Frontal cortex (tissue), 4 donors: ENCODE data around the gene ANAPC1. TPM values are rescaled to one million over a fixed set of nuclear protein-coding genes. Genes with fewer than 3 reads are reported as not detected.
"Not testable (repeated sequence)": the region's sequence is repeated elsewhere in the genome, so short reads cannot be mapped to it uniquely, and the experiment has no call there.

Experiments
- DNase-seq, 2 donors: peaks; one replicate each; pipeline ENCODE4 v3.0.0; 2012; ENCODE audit warnings: low spot score in 2 of 2
- FAIRE-seq: peaks from 2 replicates; lab custom pipeline; 2012; peaks lifted over from hg19 to GRCh38; lab: Jason Lieb, UNC
- total RNA-seq: library from RNA; depleted of rRNA; stranded (reverse); fragments of >200 nt; gene quantifications from one replicate; pipeline ENCODE4 v1.2.3, GENCODE V29; 2014
- donor health status: control.
- donor health status: control.
- donor health status: control.

Gene ANAPC1
- total RNA-seq, 1 donor from 2014 or later: 56.3 TPM

DNA sequence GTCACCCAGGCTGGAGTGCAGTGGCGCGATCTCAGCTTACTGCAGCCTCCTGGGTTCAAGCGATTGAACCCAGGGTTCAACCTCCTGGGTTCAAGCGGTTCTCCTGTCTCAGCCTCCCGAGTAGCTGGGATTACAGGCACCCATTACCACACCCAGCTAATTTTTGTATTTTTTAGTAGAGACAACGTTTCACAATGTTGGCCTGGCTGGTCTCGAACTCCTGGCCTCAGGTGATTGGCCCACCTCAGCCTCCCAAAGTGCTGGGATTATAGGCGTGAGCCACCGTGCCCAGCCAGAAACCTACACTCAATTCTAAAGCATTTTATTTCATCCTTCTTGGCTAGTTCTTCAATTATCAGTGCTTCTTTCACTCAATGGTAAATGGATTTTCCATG, 21.5 kb upstream of the ANAPC1 start:
- not testable (repeated sequence) for FAIRE-seq, DNase-seq

DNA sequence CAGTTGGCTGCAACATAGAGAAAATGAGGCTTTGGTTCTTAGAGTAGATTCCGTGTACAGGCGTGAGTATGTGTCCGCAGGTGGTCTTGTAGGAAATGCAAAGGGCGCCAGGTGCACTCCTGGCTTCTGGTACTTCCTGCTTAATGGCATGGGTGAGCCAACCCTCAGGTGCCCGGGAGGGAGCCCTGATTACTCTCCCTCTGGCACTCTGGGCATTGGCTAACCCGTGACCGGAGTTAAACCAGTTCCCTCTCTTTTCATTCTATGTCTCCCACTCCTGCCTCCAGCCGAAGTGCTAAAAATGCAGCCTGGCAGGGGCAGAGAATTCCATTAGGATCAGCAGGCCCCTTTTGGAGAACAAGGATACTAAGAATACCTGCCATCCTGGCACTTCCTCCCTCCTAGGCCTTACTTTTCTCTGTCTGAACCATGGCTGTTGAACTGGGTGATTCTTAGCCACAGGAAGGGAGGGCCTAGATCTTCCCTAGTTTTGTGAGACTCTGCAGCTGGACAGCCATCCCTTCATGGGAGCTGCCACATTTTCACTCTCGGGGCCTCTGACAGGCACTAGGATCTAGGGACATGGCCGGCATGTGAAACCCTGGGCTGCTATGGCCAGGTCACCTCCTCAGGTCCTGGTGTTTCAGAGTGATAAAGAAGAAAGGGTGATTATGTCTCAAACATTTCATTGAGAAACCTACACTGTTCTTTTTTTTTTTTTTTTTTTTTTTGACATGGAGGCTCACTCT, 20.9 kb upstream of the ANAPC1 start:
- DNase-seq (no peak), FAIRE-seq (no peak)

DNA sequence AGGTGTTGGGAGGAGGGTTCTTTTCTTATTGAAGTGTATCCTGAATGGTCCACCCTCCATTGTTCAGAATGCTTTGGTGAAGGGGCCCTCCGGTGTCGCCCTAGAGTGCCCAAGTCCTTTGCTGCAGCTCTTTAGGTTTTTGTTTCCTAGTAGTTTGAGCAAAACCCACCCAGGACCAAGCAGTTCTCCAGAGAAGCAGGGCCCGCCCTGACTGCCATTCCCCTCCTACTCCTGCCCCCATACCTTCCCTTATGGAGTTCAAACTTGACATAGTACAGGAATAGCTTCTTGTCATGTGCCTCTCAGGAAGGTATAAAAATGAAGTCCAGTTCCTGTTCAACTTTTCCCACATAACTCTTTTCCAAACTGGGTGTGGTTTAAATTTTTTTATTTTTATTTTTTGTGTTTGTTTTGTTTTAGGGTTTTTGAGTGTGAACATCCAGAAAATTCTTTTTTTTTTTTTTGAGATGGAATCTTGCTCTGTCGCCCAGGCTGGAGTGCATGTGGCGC, 20.0 kb upstream of the ANAPC1 start:
- no peak for FAIRE-seq

DNA sequence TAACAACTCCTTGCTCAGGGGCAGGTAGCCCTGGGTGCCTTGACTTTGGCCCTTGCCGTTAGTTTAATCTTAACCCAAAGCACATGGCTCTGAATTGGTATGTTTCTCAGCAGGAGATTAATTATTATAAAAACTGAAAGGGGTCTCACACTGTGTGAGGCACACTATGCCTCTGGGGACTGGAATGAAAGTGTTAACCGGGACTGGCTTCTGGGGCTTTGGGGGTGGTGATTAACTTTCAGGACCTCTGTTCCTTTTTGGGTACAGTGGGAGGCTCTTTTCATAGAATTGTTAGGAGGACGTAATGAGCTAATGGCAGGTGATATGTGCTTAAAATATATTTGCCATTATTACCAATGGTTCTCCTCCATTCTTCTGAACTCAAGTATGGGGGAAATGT, 19.5 kb upstream of the ANAPC1 start:
- no peak for FAIRE-seq

More for the DNA sequence above, 20.0 kb upstream of the ANAPC1 start:
- no peak for DNase-seq

DNA sequence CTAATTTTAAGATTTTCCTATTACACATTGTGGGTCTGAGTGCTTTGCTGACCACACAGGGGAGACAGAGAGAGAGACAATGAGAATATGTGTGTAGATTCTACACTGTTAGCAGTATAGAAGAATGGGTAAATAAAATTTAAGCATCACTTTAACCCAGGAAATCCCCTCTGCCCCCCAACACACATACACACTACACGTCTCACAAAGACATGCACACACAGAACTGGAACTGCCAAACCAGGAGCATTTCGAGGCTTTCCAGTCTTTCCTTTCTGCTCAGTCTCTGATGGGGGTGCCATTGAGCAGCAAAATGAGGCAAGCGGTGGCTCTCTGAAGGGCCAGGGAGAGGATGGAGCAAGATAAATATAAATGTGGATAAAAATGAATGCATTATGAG, 16.9 kb upstream of the ANAPC1 start:
- FAIRE-seq: no peak
- no peak for DNase-seq

More for the DNA sequence above, 19.5 kb upstream of the ANAPC1 start:
- DNase-seq: no peak

DNA sequence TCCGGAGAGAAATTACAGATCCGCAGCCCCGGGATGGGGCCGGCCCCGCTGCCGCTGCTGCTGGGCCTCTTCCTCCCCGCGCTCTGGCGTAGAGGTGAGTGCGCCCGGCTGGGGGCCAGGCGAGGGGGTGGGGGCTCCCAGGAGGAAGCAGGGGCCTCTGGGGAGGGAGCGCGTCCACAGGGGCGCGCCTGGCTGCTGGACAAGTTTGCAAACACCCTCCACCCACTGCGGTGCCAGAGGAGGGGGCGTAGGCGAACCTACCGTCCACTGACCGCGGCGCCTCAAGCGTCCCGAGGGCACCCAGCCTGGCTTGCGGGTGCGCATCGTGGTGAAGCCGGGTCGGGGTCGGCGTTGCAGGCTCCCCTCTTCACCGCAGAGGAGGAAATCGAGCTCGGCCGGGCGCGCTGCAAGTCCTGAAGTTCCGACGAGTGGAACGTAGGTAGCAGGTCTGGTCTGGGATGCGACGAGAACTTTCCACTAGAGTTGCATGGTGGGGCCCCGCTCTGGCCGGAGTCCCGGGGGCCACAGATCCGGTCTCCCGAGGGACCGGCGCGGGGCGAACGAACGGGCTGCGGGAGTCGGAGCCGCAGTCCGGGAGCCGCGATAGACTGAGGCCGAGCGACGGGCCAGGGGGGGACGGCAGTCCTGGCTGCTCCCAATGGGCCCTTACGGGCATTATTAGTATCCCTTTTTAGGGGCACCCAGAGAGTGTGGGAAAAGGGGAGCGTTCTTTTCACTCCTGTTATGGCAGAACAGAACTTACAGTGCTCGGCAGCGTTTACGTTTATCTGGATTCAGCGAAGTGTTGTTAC, 14.9 kb upstream of the ANAPC1 start:
- DNase-seq (peak in 1 of 2 donors; percentile 25), FAIRE-seq (no peak)

DNA sequence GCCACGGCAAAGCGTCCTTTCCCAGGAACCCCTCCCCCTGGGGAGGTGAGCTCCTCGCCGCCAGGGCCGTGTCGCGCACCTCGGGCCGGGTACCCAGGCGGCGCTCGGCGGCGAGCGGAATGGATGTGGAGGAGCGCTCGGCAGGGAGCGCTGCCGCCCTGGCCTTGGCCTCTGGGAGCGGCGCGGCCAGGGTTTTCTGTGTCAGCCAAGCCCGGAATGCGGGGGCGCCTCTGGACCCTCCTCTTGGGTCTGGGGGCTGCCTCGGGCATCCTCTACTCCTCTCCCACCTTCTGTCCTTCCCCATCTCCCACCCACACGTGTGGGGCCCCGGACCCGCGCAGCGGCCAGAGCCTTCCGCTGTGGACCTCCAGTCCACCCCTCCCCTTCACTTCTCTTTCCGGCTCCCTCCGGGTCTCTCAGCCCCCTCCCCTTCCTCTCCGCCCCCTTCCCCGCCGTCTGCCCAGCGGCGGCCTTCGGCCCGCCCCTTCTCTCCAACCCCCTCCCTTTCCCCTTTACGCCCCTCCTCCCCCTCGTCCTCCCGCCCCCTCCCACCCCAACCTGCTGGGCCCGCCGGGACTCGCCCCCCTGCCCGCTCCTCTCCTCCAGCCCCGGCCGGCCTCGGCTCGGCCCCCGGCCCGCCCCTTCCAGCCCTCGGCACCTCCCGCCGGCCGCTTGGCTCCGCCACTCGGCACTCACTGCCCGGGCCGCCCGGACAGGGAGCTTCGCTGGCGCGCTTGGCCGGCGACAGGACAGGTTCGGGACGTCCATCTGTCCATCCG, 14.1 kb upstream of the ANAPC1 start, which contains the start of gene MERTK:
TSS of gene MERTK (plus strand) at position 684 of the 779 bp plus-strand sequence. CDS start 129 bp downstream, outside the sequence.
- DNase-seq (peak; percentile 86 to 95), FAIRE-seq (no peak)

DNA sequence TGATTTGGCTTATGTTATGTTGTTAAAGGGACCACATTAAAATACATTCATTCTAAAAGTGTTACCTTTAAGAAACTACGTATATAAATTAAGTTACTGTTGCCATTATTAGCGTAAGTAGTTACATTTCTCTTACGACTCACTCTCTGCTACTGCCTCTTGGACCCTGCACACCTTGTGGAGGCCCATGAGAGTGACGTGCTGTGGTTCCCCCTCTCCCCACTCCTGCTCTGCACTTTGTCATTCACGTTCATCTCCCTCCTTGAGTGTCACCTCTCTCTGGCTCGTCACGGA, 13.6 kb upstream of the ANAPC1 start:
- no peak for FAIRE-seq
- DNase-seq: no peak

DNA sequence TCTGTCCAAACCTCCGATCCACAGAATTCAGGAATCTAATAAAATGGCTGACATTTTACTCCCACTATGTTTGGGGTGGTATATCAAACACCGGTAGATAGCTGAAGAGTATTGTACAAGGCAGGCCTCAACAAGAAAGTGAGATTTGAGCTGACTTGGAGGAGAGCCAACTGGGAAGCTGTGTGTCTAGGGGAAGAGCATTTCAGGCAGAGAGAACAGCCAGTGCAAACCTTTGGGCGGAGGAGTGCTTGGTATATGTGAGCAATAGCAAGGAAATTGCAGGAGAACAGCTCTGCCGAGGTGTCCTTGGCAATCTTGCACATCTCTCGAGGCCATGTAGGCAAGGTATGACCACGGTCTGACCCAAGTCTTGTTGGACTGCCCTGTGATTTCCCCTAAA, 12.6 kb upstream of the ANAPC1 start:
- DNase-seq (no peak), FAIRE-seq (no peak)

DNA sequence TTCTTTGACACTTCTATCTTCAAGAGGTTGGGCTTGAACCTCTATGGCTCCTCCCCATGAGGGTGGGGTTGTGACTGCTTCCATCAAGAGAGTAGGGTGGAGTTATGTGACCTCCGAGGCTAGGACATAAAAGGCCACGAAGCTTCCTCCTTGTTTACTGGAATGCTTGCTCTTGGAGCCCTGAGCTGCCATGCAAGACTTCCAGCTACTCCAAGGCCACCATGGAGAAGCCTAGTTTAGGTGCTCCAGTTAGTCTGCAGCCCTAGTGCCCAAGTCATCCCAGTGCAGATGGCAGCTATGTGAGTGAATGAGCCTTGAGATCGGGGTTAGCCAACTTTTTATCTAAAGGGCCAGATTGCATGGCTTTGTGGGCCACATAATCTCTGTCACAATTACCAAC, 12.0 kb upstream of the ANAPC1 start:
- FAIRE-seq: no peak
- no peak for DNase-seq

DNA sequence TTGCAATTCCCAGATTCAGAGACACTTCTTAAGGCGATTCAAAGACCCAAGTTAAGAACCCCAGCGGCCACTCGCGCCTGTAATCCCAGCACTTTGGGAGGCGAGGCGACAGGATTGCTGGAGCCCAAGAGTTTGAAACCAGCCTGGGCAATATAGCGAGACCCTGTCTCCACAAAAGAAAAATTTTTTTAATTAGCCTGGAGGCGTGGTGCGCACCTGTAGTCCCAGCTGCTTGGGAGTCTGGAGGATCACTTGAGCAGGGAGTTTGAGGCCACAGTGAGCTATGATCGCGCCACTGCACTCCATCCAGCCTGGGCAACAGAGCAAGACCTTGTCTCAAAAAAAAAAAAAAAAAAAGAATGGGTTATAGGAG, 585 bp upstream of the ANAPC1 start:
- FAIRE-seq: no peak
- no peak for DNase-seq

DNA sequence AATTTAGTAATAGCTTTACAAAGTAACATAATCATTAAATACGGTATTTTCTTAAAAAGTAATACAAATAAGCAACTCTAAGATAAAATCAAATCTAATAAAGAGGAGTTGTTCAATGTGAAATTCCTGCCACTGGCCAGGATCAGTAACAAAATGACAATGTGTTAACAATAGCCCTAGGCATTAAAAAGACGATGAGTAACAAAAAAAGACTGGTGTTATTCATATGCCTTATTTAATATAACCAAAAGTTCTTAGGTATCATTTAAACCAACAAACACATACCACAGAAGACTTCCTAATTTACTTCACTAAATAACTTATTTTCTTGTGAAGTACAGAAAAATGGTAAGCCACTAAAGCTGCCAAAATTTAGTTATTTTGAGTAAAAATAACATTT, 11.2 kb downstream of the ANAPC1 start:
- DNase-seq: not testable (repeated sequence)
- FAIRE-seq: peak; percentile 75

DNA sequence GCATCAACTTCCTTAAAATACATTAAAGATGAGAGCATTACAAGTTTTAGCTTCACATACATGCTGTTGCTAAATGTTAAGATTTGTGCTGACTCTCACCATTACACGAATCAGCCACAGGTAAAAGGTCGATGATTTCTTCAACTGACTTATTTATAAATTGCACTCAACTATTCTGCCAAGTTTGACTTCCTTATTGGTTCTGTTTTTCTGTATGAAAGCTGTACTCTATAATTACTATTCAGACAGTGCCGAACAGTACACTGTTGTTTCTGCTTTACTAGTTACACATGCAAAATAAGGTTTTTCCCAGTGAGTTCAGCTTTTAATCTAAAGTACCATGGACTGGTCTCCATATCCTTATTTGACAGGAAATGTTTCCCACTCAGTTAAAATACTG, 18.9 kb downstream of the ANAPC1 start:
- FAIRE-seq, DNase-seq: not testable (repeated sequence)

DNA sequence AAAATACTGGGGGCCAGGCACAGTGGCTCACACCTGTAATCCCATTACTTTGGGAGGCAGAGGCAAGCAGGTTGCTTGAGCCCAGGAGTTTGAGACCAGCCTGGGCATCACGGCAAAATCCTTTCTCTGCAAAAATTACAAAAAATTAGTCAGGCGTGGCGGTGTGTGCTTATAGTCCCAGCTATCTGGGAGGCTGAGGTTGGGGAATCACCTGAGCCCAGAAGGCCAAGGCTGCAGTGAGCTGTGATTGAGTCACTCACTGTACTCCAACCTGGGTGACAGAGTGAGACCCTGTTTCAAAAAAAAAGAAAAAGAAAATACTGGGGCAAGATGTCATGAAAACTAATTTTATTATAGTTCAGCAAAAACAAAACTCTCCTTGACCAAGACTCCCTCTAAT, 24.0 kb downstream of the ANAPC1 start:
- not testable (repeated sequence) for FAIRE-seq, DNase-seq

DNA sequence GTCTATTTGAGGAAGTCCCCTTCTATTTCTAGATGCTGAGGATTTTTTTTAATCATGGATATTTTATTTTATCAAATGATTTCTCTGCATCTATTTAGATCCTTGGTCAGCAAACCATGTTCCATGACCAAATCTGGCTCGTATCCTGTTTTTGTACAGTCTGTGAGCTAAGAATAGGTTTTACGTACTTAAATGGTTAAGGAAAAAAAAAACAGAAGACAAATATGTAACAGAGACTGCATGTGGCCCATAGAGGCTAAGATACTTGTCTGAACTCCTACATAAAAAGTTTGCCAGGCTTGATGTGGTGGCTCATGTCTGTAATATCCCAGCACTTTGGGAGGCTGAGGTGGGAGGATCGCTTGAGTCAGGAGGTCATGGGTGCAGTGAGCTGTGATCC, 31.4 kb downstream of the ANAPC1 start:
- FAIRE-seq, DNase-seq: not testable (repeated sequence)

DNA sequence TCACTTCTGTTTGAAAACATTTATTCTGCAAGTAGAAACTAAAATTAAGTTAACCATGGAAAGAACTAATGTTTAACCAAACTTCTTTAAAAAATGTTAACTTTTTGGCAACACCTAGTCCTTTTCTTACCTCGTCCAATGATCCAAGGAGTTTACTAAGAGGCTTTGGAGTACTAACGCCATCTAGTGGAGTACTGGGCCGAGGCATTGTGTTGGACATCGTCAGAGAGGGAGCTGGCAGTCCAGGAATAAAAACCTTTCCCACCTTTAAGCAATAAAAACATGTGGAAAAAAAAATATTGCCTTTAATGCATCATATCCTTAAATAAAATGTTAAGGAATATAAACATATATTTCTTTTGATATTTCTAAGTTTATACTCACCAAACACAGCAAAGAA, 33.3 kb downstream of the ANAPC1 start:
- not testable (repeated sequence) for DNase-seq
- peak; percentile 15 for FAIRE-seq

DNA sequence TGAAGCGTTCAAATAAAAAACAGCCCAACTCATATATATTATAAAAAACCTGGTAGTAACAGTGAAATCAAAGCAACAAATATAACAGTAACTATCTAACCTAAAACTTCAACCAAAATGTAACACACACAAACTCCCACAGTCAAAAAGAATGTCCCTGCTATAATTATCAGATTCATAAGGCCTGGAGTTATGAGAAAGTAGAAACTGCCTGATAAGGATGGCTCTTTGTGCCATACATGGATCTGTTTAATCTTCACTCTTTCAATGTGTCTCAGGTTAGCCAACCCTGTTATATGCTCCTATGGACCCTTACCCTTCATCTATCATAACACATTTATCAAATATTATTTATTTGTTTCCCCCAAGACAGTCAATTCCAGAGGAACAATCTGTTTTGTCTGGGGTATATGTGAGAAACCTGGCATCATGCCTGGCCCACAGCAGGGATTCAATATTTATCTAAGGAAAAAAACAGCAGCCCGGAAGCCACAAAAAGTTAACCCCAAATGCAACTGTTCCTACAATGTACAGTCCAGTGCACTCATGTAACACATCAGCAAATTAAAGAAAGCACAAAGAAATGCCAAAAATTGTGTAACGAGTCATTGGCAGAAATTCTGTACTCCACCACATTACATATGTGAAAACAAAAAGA, 44.2 kb downstream of the ANAPC1 start:
- DNase-seq, FAIRE-seq: not testable (repeated sequence)

DNA sequence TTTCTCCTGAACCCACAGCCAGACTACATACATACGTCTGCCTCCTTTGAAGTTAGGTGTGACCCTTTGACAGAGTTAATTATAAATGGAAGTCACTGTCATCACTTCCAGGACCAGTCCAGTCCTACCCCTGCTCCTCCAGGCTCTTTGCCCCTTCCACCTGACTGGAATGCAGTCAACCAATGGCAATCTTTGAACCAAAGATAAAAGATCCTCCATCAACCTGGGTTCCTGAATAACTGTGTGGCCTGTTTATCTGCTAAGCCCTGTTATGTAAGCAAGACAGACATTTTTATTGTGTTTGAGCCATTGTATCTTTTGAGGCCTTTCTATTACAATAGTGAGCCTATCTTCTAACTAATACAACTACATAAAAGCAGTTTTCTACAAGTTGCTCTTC, 45.0 kb downstream of the ANAPC1 start:
- not testable (repeated sequence) for DNase-seq, FAIRE-seq

DNA sequence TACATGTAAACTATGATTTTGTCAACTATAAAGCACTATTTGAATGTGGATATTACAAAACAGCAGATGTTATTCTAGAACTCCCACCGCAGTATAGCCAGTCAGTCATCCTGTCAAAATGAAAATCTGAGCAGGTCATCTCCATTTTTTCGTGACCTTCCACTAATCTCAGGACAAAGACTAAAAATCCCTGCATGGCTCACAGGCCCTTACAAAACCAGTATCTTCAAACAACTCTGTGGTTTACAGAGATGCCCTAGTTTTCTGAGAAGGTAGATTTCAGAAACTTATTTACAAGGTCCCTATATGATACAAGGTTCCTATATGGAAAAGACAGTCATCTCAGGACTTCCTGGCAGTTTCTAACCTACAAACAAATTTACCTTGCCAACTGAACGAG, 49.8 kb downstream of the ANAPC1 start:
- not testable (repeated sequence) for FAIRE-seq, DNase-seq

DNA sequence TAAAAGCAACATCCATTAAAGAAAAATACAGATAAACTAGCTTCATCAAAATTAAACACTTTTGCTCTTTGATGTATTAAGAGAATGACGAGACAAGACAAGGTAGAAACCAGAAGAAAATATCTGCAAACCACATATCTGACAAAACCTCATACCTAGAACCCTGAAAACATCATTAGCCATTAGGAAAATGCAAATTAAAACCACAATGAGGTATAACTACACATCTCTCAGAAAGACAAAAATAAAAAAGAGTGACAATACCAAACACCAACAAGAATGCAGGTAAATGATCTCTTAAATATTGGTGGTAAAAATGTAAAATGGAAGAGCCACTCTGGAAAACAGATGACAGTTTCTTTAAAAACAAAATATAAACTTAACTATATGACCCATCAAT, 53.5 kb downstream of the ANAPC1 start:
- DNase-seq, FAIRE-seq: not testable (repeated sequence)
